Measurements from ENCODE around the gene SELENOM. TPM values are rescaled to one million over a fixed set of nuclear protein-coding genes. Genes with fewer than 3 reads are reported as not detected.
"Not testable (repeated sequence)": the region's sequence is repeated elsewhere in the genome, so short reads cannot be mapped to it uniquely, and the experiment has no call there.

Gene SELENOM
- polyA plus RNA-seq, 1 experiment: 89.0 TPM

- H3K9me3 ChIP-seq (ENCODE audit: control insufficient read depth, insufficient read depth, low read length): no peaks in the 10 kb centered on the region
- no peak overlapping the region for H3K27ac ChIP-seq (ENCODE audit: low read depth, low read length)
- H3K27me3 ChIP-seq (ENCODE audit: control insufficient read depth, insufficient read depth, low read length): no peaks in the 10 kb centered on the region
- POLR2A ChIA-PET: no interaction called here
- DNase-seq (ENCODE audit: low read depth, low spot score): no peak
- H3K4me3 ChIP-seq (ENCODE audit: low read depth, low read length): no peak overlapping the region
- TF ChIP-seq, protein P1, sequence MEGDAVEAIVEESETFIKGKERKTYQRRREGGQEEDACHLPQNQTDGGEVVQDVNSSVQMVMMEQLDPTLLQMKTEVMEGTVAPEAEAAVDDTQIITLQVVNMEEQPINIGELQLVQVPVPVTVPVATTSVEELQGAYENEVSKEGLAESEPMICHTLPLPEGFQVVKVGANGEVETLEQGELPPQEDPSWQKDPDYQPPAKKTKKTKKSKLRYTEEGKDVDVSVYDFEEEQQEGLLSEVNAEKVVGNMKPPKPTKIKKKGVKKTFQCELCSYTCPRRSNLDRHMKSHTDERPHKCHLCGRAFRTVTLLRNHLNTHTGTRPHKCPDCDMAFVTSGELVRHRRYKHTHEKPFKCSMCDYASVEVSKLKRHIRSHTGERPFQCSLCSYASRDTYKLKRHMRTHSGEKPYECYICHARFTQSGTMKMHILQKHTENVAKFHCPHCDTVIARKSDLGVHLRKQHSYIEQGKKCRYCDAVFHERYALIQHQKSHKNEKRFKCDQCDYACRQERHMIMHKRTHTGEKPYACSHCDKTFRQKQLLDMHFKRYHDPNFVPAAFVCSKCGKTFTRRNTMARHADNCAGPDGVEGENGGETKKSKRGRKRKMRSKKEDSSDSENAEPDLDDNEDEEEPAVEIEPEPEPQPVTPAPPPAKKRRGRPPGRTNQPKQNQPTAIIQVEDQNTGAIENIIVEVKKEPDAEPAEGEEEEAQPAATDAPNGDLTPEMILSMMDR (IDR thresholded peaks at IDR 0.05; ENCODE audit: low read depth, low read length): no peak
- CTCF ChIA-PET: no interaction called here
These were observed 38.4 kb downstream of the SELENOM start for GRCh38 chr22:31068970-31069369.

GRCh38 chr22:31064369-31064768 is 43.0 kb downstream of the SELENOM start:
- TF ChIP-seq, protein P1 (IDR thresholded peaks at IDR 0.05; ENCODE audit: low read depth, low read length): no peak
- POLR2A ChIA-PET: interaction anchor here (0.6 to 1.1 kb wide), 2 partner anchors 16 to 81 kb away, joined by 3 to 4 read pairs; partner anchors contain the start of gene SMTN
- no peak overlapping the region for H3K27ac ChIP-seq (ENCODE audit: low read depth, low read length)
- H3K4me3 ChIP-seq (ENCODE audit: low read depth, low read length): no peak overlapping the region
- H3K9me3 ChIP-seq (ENCODE audit: control insufficient read depth, insufficient read depth, low read length): no peaks in the 10 kb centered on the region
- H3K27me3 ChIP-seq (ENCODE audit: control insufficient read depth, insufficient read depth, low read length): no peaks in the 10 kb centered on the region
- CTCF ChIA-PET: interaction anchor here (0.5 to 1.2 kb wide), 2 partner anchors 18 to 144 kb away, joined by 5 to 7 read pairs; no protein-coding TSS in a partner anchor
- DNase-seq (ENCODE audit: low read depth, low spot score): no peak

DNA sequence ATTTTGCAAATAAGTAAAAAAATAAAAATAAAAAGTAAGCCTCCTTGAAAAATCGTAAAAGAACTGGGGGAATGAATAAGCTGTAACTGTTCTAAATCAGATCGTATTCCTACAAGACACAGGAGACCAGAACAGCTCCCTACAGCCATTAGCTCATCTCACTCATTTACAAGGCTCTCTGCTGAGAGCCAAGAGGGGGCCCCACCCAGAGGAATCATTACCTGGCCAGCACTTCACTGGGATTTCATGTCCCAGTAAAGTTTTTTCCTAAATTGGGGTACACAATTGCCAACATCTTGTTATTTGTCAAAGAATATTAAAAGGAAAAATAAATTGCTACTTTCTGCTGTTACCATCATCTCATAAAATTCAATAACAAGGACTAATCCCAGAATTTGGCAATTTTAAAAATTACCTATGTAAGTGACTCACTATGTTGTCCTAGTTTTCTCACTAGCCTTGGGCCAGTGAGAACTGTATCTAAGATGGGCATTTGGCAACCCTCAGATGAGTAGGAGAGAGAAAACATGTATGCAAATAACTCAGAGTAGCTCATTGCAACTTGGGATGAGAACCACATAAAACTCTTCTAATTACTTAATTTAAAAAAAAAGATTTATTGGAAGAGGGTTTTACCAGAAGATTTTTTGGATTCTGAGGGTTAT is 44.7 kb downstream of the SELENOM start:
- Histone ChIP-seq H3K4me3 (ENCODE audit: low read depth, low read length) (no peak overlapping the region), H3K27ac (ENCODE audit: low read depth, low read length) (no peak overlapping the region), H3K9me3 (ENCODE audit: control insufficient read depth, insufficient read depth, low read length) (no peaks in the 10 kb centered on the region), H3K27me3 (ENCODE audit: control insufficient read depth, insufficient read depth, low read length) (no peaks in the 10 kb centered on the region)
- POLR2A ChIA-PET: interaction anchor here (0.7 kb wide), 1 partner anchor 23 kb away, joined by 4 read pairs; no protein-coding TSS in a partner anchor
- TF ChIP-seq, protein P1 (IDR thresholded peaks at IDR 0.05; ENCODE audit: low read depth, low read length): no peak
- CTCF ChIA-PET: no interaction called here
- DNase-seq (ENCODE audit: low read depth, low spot score): no peak

DNA sequence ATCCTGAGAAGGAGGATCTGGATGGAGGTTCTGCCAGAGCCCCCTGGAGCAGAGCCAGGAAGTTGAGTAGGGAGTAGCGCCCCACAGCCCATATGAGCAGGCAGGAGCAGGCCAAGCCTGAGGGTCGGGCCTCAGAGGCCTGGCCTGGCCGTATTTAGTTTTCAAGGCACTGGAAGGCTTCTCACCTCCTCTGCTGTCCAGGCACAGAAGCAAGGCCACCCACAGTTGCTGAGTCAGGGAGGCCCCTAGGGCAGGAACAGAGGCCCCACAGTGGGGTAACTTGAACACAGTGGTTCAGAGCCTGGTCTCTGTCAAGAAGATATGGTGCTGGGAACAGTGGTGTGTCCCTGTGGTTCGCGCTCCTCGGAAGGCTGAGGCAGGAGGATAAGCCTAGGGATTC is 47.7 kb downstream of the SELENOM start:
- DNase-seq (ENCODE audit: low read depth, low spot score); POLR2A ChIA-PET; CTCF ChIA-PET: not testable (repeated sequence)

DNA sequence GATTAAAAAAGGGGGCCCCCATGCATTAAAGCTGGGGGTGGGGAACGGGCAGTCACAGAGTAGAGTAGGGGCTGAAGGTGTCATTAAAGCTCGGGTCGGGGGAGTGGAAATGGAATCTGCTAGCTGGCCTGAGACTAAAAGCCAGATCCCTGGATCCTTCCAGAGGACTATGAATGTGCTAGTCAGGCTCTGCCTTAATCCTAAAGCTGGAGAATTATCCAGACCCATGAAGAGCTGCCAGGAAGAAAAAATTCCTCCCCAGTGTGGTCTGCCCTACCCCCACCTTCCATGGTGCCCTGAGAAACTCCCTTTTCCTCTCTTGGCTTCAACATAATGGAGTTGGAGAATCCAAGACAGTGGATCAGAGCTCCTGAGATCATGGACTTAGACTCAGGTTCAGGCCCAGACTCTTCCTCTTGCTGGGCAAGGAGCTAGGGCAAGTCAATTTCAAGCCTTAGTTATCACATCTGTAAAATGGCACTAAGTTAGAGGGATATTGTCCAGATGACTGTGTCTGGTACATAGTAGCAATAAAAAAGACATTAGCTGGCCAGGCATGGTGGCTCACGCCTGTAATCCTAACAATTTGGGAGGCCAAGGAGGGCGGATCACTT is 50.3 kb downstream of the SELENOM start:
- no peak overlapping the region for H3K4me3 ChIP-seq (ENCODE audit: low read depth, low read length)
- no peak for DNase-seq (ENCODE audit: low read depth, low spot score)
- no peak overlapping the region for H3K27ac ChIP-seq (ENCODE audit: low read depth, low read length)
- no peaks in the 10 kb centered on the region for H3K27me3 ChIP-seq (ENCODE audit: control insufficient read depth, insufficient read depth, low read length)
- TF ChIP-seq, protein P1 (IDR thresholded peaks at IDR 0.05; ENCODE audit: low read depth, low read length): no peak
- no peaks in the 10 kb centered on the region for H3K9me3 ChIP-seq (ENCODE audit: control insufficient read depth, insufficient read depth, low read length)
- POLR2A ChIA-PET: interaction anchor here (1.1 to 1.6 kb wide), 3 partner anchors 18 to 87 kb away, joined by 3 to 7 read pairs (median 5); partner anchors contain the start of gene SMTN
- CTCF ChIA-PET: interaction anchor here (3.2 kb wide), 1 partner anchor 28 kb away, joined by 10 read pairs; no protein-coding TSS in a partner anchor

More for the DNA sequence above, 47.7 kb downstream of the SELENOM start:
- H3K9me3 ChIP-seq (ENCODE audit: control insufficient read depth, insufficient read depth, low read length); H3K27ac ChIP-seq (ENCODE audit: low read depth, low read length); H3K27me3 ChIP-seq (ENCODE audit: control insufficient read depth, insufficient read depth, low read length); H3K4me3 ChIP-seq (ENCODE audit: low read depth, low read length): not testable (repeated sequence)
